Breast epithelium (tissue), 3 donors: Measurements from ENCODE around the gene HSPG2.

ENCODE experiments used
- CTCF ChIP-seq, 3 donors: fragments of 450-650 bp; IDR thresholded peaks; one replicate each; pipeline ENCODE4 v1.5.1; 2016 to 2017; ENCODE audit warnings: antibody characterized with exemption in 3 of 3, mild to moderate bottlenecking in 3 of 3, moderate library complexity in 3 of 3
- POLR2A ChIP-seq: fragments of 450-650 bp; IDR thresholded peaks from one replicate; pipeline ENCODE4 v1.6.1; 2016; ENCODE audit warnings: antibody characterized with exemption, mild to moderate bottlenecking, moderate library complexity

GRCh38 chr1:21814241-21814918, 122.7 kb downstream of the HSPG2 start:
- TF ChIP-seq CTCF (IDR thresholded peaks at IDR 0.05) (peak in 2 of 3 donors; percentile 24 to 39), POLR2A (no peak)
